PC-3 (cell line): ENCODE results near the gene RFX7.

Experiments
- CTCF ChIP-seq: fragments of 300-600 bp; sonication (generic); conservative IDR thresholded peaks from 2 replicates; pipeline ENCODE4 v1.5.1; 2017; ENCODE audit warnings: antibody characterized with exemption, low read depth, mild to moderate bottlenecking, low read length
- EZH2 ChIP-seq: fragments of 300-600 bp; sonication (generic); IDR thresholded peaks from one replicate; pipeline ENCODE4 v1.6.1; 2017; ENCODE audit warnings: antibody characterized with exemption, mild to moderate bottlenecking, low read length; ENCODE audit not compliant: unreplicated experiment

- TF ChIP-seq EZH2 (no peak), CTCF (no peak)
Measured at GRCh38 chr15:56281145-56281544, 37.5 kb upstream of the RFX7 start.
